SU-DHL-6 (cell line): Measurements from ENCODE around the gene NPAS3.
A peak's percentile ranks its signal among the peaks of the same experiment; 100 is the strongest.

Source experiments
- H2AFZ ChIP-seq: fragments of 200-600 bp; sonication (generic); 2 replicates; pipeline ENCODE4 v1.6.1; 2014; ENCODE audit warnings: low read depth, mild to moderate bottlenecking, moderate library complexity, mixed read lengths, antibody characterized with exemption, low read length; ENCODE audit not compliant: severe bottlenecking
- H3F3A ChIP-seq: fragments of 200-600 bp; shearing (Covaris generic); 2 replicates; pipeline ENCODE4 v1.6.0; 2016; ENCODE audit warnings: antibody characterized with exemption, mild to moderate bottlenecking; ENCODE audit not compliant: insufficient read depth
- H3K27ac ChIP-seq: fragments of 200-600 bp; sonication (generic); 2 replicates; pipeline ENCODE4 v1.5.1; 2016; ENCODE audit warnings: low read depth, mild to moderate bottlenecking, low read length, moderate library complexity, mixed read lengths
- H3K27me3 ChIP-seq: fragments of 200-600 bp; sonication (generic), shearing (Covaris generic); 2 replicates; pipeline ENCODE4 v1.6.0; 2014; ENCODE audit warnings: mild to moderate bottlenecking, low read length
- H3K36me3 ChIP-seq: fragments of 200-600 bp; sonication (generic); 2 replicates; pipeline ENCODE4 v1.6.1; 2014; ENCODE audit warnings: mild to moderate bottlenecking, low read length, mixed read lengths
- H3K4me2 ChIP-seq: fragments of 300-600, 200-600 bp; shearing (Covaris generic), sonication (generic); 2 replicates; pipeline ENCODE4 v1.6.0; 2014; ENCODE audit warnings: low read length, low read depth, mild to moderate bottlenecking; ENCODE audit not compliant: poor library complexity, severe bottlenecking
- H3K4me3 ChIP-seq: fragments of 200-600 bp; sonication (generic); 2 replicates; pipeline ENCODE4 v1.5.1; 2014; ENCODE audit warnings: antibody characterized with exemption, low read length, mild to moderate bottlenecking, mixed read lengths; ENCODE audit not compliant: insufficient read depth, poor library complexity, severe bottlenecking
- H3K79me2 ChIP-seq: fragments of 200-600 bp; sonication (generic); 2 replicates; pipeline ENCODE4 v1.6.1; 2014; ENCODE audit warnings: mild to moderate bottlenecking, low read length, moderate library complexity; ENCODE audit not compliant: insufficient read depth
- H3K9ac ChIP-seq: fragments of 200-600 bp; sonication (generic); 2 replicates; pipeline ENCODE4 v1.7.0; 2014; ENCODE audit warnings: mild to moderate bottlenecking, low read length
- H3K9me2 ChIP-seq: fragments of 200-600 bp; sonication (generic); replicated peaks from 2 replicates; pipeline ENCODE4 v1.6.1; 2014; ENCODE audit warnings: low read length; ENCODE audit not compliant: insufficient read depth
- H3K9me3 ChIP-seq: fragments of 200-600 bp; sonication (generic); 2 replicates; pipeline ENCODE4 v1.6.1; 2014; ENCODE audit warnings: low read length, mixed read lengths; ENCODE audit not compliant: insufficient read depth
- H4K20me1 ChIP-seq: fragments of 200-600 bp; sonication (generic); 2 replicates; pipeline ENCODE4 v1.6.1; 2014; ENCODE audit warnings: low read depth, mild to moderate bottlenecking, antibody characterized with exemption, low read length, moderate library complexity, mixed read lengths
- CTCF ChIP-seq: fragments of 200-600 bp; sonication (generic); IDR thresholded peaks from one replicate; pipeline ENCODE4 v1.5.1; 2017; ENCODE audit warnings: antibody characterized with exemption, mild to moderate bottlenecking, low read length, moderate library complexity; ENCODE audit not compliant: insufficient read depth, poor library complexity, severe bottlenecking
- EZH2phosphoT487 ChIP-seq: fragments of 200-600 bp; sonication (generic), shearing (Covaris generic); conservative IDR thresholded peaks from 2 replicates; pipeline ENCODE4 v1.6.1; 2018; ENCODE audit warnings: mild to moderate bottlenecking, antibody characterized with exemption, low read length, moderate library complexity, mixed read lengths

NPAS3 gene

GRCh38 chr14:33792009-33792719 is 853.5 kb downstream of the NPAS3 start:
- Histone ChIP-seq H3K79me2 (no peaks in the 10 kb centered on the region), H4K20me1 (no peaks in the 10 kb centered on the region), H3K9me2 (no peaks in the 10 kb centered on the region), H3K27me3 (no peaks in the 10 kb centered on the region), H3F3A (no peaks in the 10 kb centered on the region), H3K4me3 (no peak overlapping the region), H3K9me3 (no peaks in the 10 kb centered on the region), H2AFZ (no peak overlapping the region), H3K27ac (no peak overlapping the region), H3K36me3 (no peaks in the 10 kb centered on the region), H3K9ac (no peak overlapping the region), H3K4me2 (no peak overlapping the region)
- TF ChIP-seq CTCF, result no peak
- TF ChIP-seq EZH2phosphoT487, result no peak

- Histone ChIP-seq H3K9me3 (no peaks in the 10 kb centered on the region), H3K9ac (no peak overlapping the region), H3K9me2 (no peaks in the 10 kb centered on the region), H3K4me3 (no peak overlapping the region), H3K27ac (no peak overlapping the region), H2AFZ (no peak overlapping the region), H3K4me2 (no peak overlapping the region), H3K36me3 (no peaks in the 10 kb centered on the region), H4K20me1 (no peaks in the 10 kb centered on the region), H3K27me3 (no peaks in the 10 kb centered on the region), H3K79me2 (no peaks in the 10 kb centered on the region), H3F3A (no peaks in the 10 kb centered on the region)
- peak; percentile 76 for TF ChIP-seq CTCF
- no peak for TF ChIP-seq EZH2phosphoT487
Observed at GRCh38 chr14:33792720-33793368, 854.2 kb downstream of the NPAS3 start.

- no peak overlapping the region for H3K4me2 ChIP-seq
- no peaks in the 10 kb centered on the region for H3K79me2 ChIP-seq
- H3K9me2 ChIP-seq, result no peaks in the 10 kb centered on the region
- no peaks in the 10 kb centered on the region for H4K20me1 ChIP-seq
- H3K27ac ChIP-seq, result no peak overlapping the region
- TF ChIP-seq EZH2phosphoT487 (no peak), CTCF (no peak)
- no peak overlapping the region for H2AFZ ChIP-seq
- H3K9ac ChIP-seq, result no peak overlapping the region
- H3K36me3 ChIP-seq, result no peaks in the 10 kb centered on the region
- no peaks in the 10 kb centered on the region for H3F3A ChIP-seq
- no peak overlapping the region for H3K4me3 ChIP-seq
- H3K27me3 ChIP-seq, result no peaks in the 10 kb centered on the region
- H3K9me3 ChIP-seq, result no peaks in the 10 kb centered on the region
Observed at GRCh38 chr14:33793398-33794110, 854.9 kb downstream of the NPAS3 start.
